H7 (cell line): ENCODE results near the gene USP40. TPM values are rescaled to one million over a fixed set of nuclear protein-coding genes. Genes with fewer than 3 reads are reported as not detected.
A peak's percentile ranks its signal among the peaks of the same experiment; 100 is the strongest.

Experiments used
- DNase-seq: peaks from one replicate; pipeline ENCODE4 v3.0.0; 2012
- H3K27me3 ChIP-seq: 2 replicates; pipeline ENCODE4 v1.6.0; 2011; ENCODE audit warnings: mild to moderate bottlenecking, low read length; ENCODE audit not compliant: control insufficient read depth, insufficient read depth
- H3K36me3 ChIP-seq: replicated peaks from 2 replicates; pipeline ENCODE4 v1.5.1; 2011; ENCODE audit warnings: low read length; ENCODE audit not compliant: control insufficient read depth, insufficient read depth
- H3K4me3 ChIP-seq: 2 replicates; pipeline ENCODE4 v1.5.1; 2011; ENCODE audit warnings: low read depth, mild to moderate bottlenecking, control low read depth, low read length, moderate library complexity; ENCODE audit not compliant: insufficient read depth
- total RNA-seq: library from RNA; depleted of rRNA; stranded (reverse); fragments of >200 nt; shearing (Covaris generic); gene quantifications from 2 replicates; pipeline ENCODE4 v1.2.3, GENCODE V29; 2014

Gene USP40
- total RNA-seq, 1 experiment from 2014 or later: 10.8 TPM

GRCh38 chr2:233455491-233455890, 111.1 kb downstream of the USP40 start:
- H3K4me3 ChIP-seq: no peak overlapping the region
- no peak for DNase-seq
- no peaks in the 10 kb centered on the region for H3K27me3 ChIP-seq
- peaks cover 8% of the 10 kb centered on the region for H3K36me3 ChIP-seq

- DNase-seq: no peak
- Histone ChIP-seq H3K36me3 (peaks cover 8% of the 10 kb centered on the region), H3K4me3 (no peak overlapping the region), H3K27me3 (no peaks in the 10 kb centered on the region)
Measured at GRCh38 chr2:233455006-233455405, 111.6 kb downstream of the USP40 start.

GRCh38 chr2:233453916-233454315, 112.7 kb downstream of the USP40 start:
- Histone ChIP-seq H3K27me3 (no peaks in the 10 kb centered on the region), H3K4me3 (no peak overlapping the region), H3K36me3 (peaks cover 11% of the 10 kb centered on the region)
- no peak for DNase-seq

GRCh38 chr2:233453111-233453915, 113.3 kb downstream of the USP40 start:
- DNase-seq: no peak
- no peak overlapping the region for H3K4me3 ChIP-seq
- no peaks in the 10 kb centered on the region for H3K27me3 ChIP-seq
- peaks cover 11% of the 10 kb centered on the region for H3K36me3 ChIP-seq

GRCh38 chr2:233451950-233452349, 114.6 kb downstream of the USP40 start:
- H3K27me3 ChIP-seq: no peaks in the 10 kb centered on the region
- H3K4me3 ChIP-seq: no peak overlapping the region
- peaks cover 11% of the 10 kb centered on the region for H3K36me3 ChIP-seq
- no peak for DNase-seq

- Histone ChIP-seq H3K4me3 (no peak overlapping the region), H3K36me3 (peaks cover 10% of the 10 kb centered on the region), H3K27me3 (no peaks in the 10 kb centered on the region)
- DNase-seq: no peak
Measured at GRCh38 chr2:233450864-233451575, 115.6 kb downstream of the USP40 start.

- H3K4me3 ChIP-seq: no peak overlapping the region
- H3K27me3 ChIP-seq: no peaks in the 10 kb centered on the region
- no peak for DNase-seq
- H3K36me3 ChIP-seq: peaks cover 12% of the 10 kb centered on the region
Measured at GRCh38 chr2:233449921-233450863, 116.4 kb downstream of the USP40 start.

- Histone ChIP-seq H3K27me3 (no peaks in the 10 kb centered on the region), H3K36me3 (peaks cover 10% of the 10 kb centered on the region), H3K4me3 (no peak overlapping the region)
- DNase-seq: peak; percentile 95
Measured at GRCh38 chr2:233449081-233449901, 117.3 kb downstream of the USP40 start.

- H3K4me3 ChIP-seq: no peak overlapping the region
- no peak for DNase-seq
- no peaks in the 10 kb centered on the region for H3K27me3 ChIP-seq
- peaks cover 10% of the 10 kb centered on the region for H3K36me3 ChIP-seq
Measured at GRCh38 chr2:233448575-233448974, 118.0 kb downstream of the USP40 start.

- DNase-seq: peak; percentile 84
- no peak overlapping the region for H3K4me3 ChIP-seq
Measured at GRCh38 chr2:233448220-233448559, 118.4 kb downstream of the USP40 start.

GRCh38 chr2:233447506-233448219, 118.9 kb downstream of the USP40 start:
- H3K4me3 ChIP-seq: no peak overlapping the region
- peaks cover 10% of the 10 kb centered on the region for H3K36me3 ChIP-seq
- no peak for DNase-seq
- no peaks in the 10 kb centered on the region for H3K27me3 ChIP-seq

More at GRCh38 chr2:233448220-233448559, 118.4 kb downstream of the USP40 start:
- H3K27me3 ChIP-seq: no peaks in the 10 kb centered on the region
- peaks cover 10% of the 10 kb centered on the region for H3K36me3 ChIP-seq

- DNase-seq: no peak
- H3K27me3 ChIP-seq: no peaks in the 10 kb centered on the region
- no peak overlapping the region for H3K4me3 ChIP-seq
- peaks cover 4% of the 10 kb centered on the region for H3K36me3 ChIP-seq
Measured at GRCh38 chr2:233446606-233447305, 119.8 kb downstream of the USP40 start.

- Histone ChIP-seq H3K36me3 (peaks cover 4% of the 10 kb centered on the region), H3K27me3 (no peaks in the 10 kb centered on the region), H3K4me3 (no peak overlapping the region)
- no peak for DNase-seq
Measured at GRCh38 chr2:233446121-233446520, 120.5 kb downstream of the USP40 start.
